Right lobe of liver (tissue), 4 donors: ENCODE measurements around the gene METTL22.

Source experiments
- CTCF ChIP-seq, 4 donors: fragments of 200-600 bp in 3 of 4; fragments of 450-650 bp in 1 of 4; IDR thresholded peaks; one replicate each; pipeline versions ENCODE4 v1.5.1 to v1.8.0; 2016 to 2022; ENCODE audit warnings: antibody characterized with exemption in 4 of 4, mild to moderate bottlenecking in 2 of 4
- POLR2A ChIP-seq: fragments of 450-650 bp; IDR thresholded peaks from one replicate; pipeline ENCODE4 v1.6.1; 2017; ENCODE audit warnings: antibody characterized with exemption, mild to moderate bottlenecking
- donor health status: DM: no; HTN: no; CAD: no.
- donor health status: DM: no; HTN: no; CAD: no.
- donor health status: DM: no; HTN: yes; CAD: no.

- no peak for TF ChIP-seq CTCF (IDR thresholded peaks at IDR 0.05)
- no peak for TF ChIP-seq POLR2A
These were observed 27.4 kb downstream of the METTL22 start for GRCh38 chr16:8648877-8649276.
